ENCODE measurements around the gene THSD7A.

GRCh38 chr7:11817111-11817740, 14.8 kb downstream of the THSD7A start:
- TF ChIP-seq REST (IDR thresholded peaks at IDR 0.05) (no peak), RAD21 (IDR thresholded peaks at IDR 0.05) (no peak)

All from liver (tissue), 2 donors.